GM20000 (cell line): ENCODE results near the gene ASIC3.

Experiments
- DNase-seq: peaks from one replicate; pipeline ENCODE4 v3.0.0; 2012; ENCODE audit warnings: low spot score
- CTCF ChIP-seq: IDR thresholded peaks from 2 replicates; pipeline ENCODE4 v1.5.1; 2012; ENCODE audit warnings: mild to moderate bottlenecking, control low read depth; ENCODE audit errors: extremely low read depth, missing control alignments

The ASIC3 gene

GRCh38 chr7:151101621-151102396 is 53.5 kb downstream of the ASIC3 start:
- TF ChIP-seq CTCF: no peak

More at GRCh38 chr7:151101621-151102396, 53.5 kb downstream of the ASIC3 start:
- DNase-seq: no peak
